CD8-positive, alpha-beta memory T cell (primary cell): Measurements from ENCODE around the gene COPS9. TPM values are rescaled to one million over a fixed set of nuclear protein-coding genes. Genes with fewer than 3 reads are reported as not detected.

Experiments used
- CTCF ChIA-PET: fragments of 350-600 bp; sonication (Branson Sonifier 250); formaldehyde crosslinking; loops from one replicate; lab custom pipeline; 2021; ENCODE audit warnings: antibody characterized with exemption; lab: Charles Lee
- POLR2A ChIA-PET: fragments of 350-600 bp; sonication (Branson Sonifier 250); formaldehyde crosslinking; loops from one replicate; lab custom pipeline; 2021; ENCODE audit warnings: antibody characterized with exemption; lab: Charles Lee
- DNase-seq, 5 donors: peaks; one replicate each; pipeline versions ENCODE4 v3.0.0 to v3.0.0-alpha.2; 2020 to 2022; ENCODE audit warnings: mixed read lengths in 1 of 5
- H3K27ac ChIP-seq: one replicate; pipeline ENCODE4 v1.7.0; 2013; ENCODE audit warnings: low read depth, mild to moderate bottlenecking, low read length, moderate library complexity
- H3K27me3 ChIP-seq: 2 replicates; pipeline ENCODE4 v1.7.0; 2013; ENCODE audit warnings: low read length, mild to moderate bottlenecking; ENCODE audit not compliant: insufficient read depth, poor library complexity, severe bottlenecking
- H3K36me3 ChIP-seq: 2 replicates; pipeline ENCODE4 v1.7.0; 2013; ENCODE audit warnings: mild to moderate bottlenecking, low read length, moderate library complexity; ENCODE audit not compliant: insufficient read depth
- H3K4me1 ChIP-seq: 2 replicates; pipeline ENCODE4 v1.7.0; 2013; ENCODE audit warnings: mild to moderate bottlenecking, low read length, moderate library complexity; ENCODE audit not compliant: insufficient read depth
- H3K4me3 ChIP-seq: 2 replicates; pipeline ENCODE4 v1.7.0; 2013; ENCODE audit warnings: mild to moderate bottlenecking, low read length
- H3K9me3 ChIP-seq: 2 replicates; pipeline ENCODE4 v1.7.0; 2013; ENCODE audit warnings: mild to moderate bottlenecking, low read length
- H3K27ac Mint-ChIP-seq, 8 donors: one replicate each; pipeline ENCODE4 v1.8.0; 2020 to 2021; ENCODE audit warnings: mixed read lengths in 8 of 8, mild to moderate bottlenecking in 6 of 8, inconsistent platforms in 3 of 8, moderate library complexity in 3 of 8
- H3K27me3 Mint-ChIP-seq, 2 donors: one replicate each; pipeline ENCODE4 v1.8.0; 2020 to 2021; ENCODE audit warnings: mixed read lengths in 2 of 2, mild to moderate bottlenecking in 1 of 2, moderate library complexity in 1 of 2
- H3K36me3 Mint-ChIP-seq, 3 donors: one replicate each; pipeline ENCODE4 v1.8.0; 2020 to 2021; ENCODE audit warnings: mixed read lengths in 3 of 3, inconsistent platforms in 1 of 3, mild to moderate bottlenecking in 1 of 3
- H3K4me1 Mint-ChIP-seq, 3 donors: one replicate each; pipeline ENCODE4 v1.8.0; 2020 to 2021; ENCODE audit warnings: mixed read lengths in 3 of 3, inconsistent platforms in 1 of 3, mild to moderate bottlenecking in 1 of 3
- H3K4me3 Mint-ChIP-seq, 7 donors: one replicate each; pipeline ENCODE4 v1.8.0; 2020 to 2021; ENCODE audit warnings: mixed read lengths in 7 of 7, mild to moderate bottlenecking in 6 of 7, moderate library complexity in 4 of 7, inconsistent platforms in 2 of 7
- H3K9me3 Mint-ChIP-seq, 5 donors: one replicate each; pipeline ENCODE4 v1.8.0; 2020 to 2022; ENCODE audit warnings: mixed read lengths in 5 of 5, mild to moderate bottlenecking in 3 of 5, moderate library complexity in 2 of 5, inconsistent platforms in 1 of 5
- polyA plus RNA-seq: library from polyadenylated mRNA; unstranded; fragments of 300-500 nt; fragmentation: Illumina TruSeq; gene quantifications from one replicate; pipeline ENCODE4 v1.2.3, GENCODE V29; 2021
- total RNA-seq, 2 experiments: library from RNA; stranded (reverse); gene quantifications; one replicate each; pipeline ENCODE4 v1.2.3, GENCODE V29; 2021

Gene COPS9
- total and polyA plus RNA-seq, 3 experiments from 2014 or later, result 186 to 331 (median 189) TPM

- no peak overlapping the region for H3K4me3 Mint-ChIP-seq
- Histone ChIP-seq H3K27ac (no peak overlapping the region), H3K9me3 (no peaks in the 10 kb centered on the region), H3K36me3 (no peaks in the 10 kb centered on the region), H3K4me3 (no peak overlapping the region), H3K27me3 (no peaks in the 10 kb centered on the region), H3K4me1 (no peaks in the 10 kb centered on the region)
- ChIA-PET CTCF (no interaction called here), POLR2A (no interaction called here)
- DNase-seq, result no peak
- H3K27me3 Mint-ChIP-seq, result peaks cover 13 to 16% of the 10 kb centered on the region in 2 donors
- peaks cover 0 to 1% (median 0%) of the 10 kb centered on the region in 3 donors for H3K36me3 Mint-ChIP-seq
- H3K4me1 Mint-ChIP-seq, result no peaks in the 10 kb centered on the region
- no peaks in the 10 kb centered on the region for H3K9me3 Mint-ChIP-seq
- no peak overlapping the region for H3K27ac Mint-ChIP-seq
Observed at GRCh38 chr2:240163844-240164574, 27.9 kb upstream of the COPS9 start.

DNA sequence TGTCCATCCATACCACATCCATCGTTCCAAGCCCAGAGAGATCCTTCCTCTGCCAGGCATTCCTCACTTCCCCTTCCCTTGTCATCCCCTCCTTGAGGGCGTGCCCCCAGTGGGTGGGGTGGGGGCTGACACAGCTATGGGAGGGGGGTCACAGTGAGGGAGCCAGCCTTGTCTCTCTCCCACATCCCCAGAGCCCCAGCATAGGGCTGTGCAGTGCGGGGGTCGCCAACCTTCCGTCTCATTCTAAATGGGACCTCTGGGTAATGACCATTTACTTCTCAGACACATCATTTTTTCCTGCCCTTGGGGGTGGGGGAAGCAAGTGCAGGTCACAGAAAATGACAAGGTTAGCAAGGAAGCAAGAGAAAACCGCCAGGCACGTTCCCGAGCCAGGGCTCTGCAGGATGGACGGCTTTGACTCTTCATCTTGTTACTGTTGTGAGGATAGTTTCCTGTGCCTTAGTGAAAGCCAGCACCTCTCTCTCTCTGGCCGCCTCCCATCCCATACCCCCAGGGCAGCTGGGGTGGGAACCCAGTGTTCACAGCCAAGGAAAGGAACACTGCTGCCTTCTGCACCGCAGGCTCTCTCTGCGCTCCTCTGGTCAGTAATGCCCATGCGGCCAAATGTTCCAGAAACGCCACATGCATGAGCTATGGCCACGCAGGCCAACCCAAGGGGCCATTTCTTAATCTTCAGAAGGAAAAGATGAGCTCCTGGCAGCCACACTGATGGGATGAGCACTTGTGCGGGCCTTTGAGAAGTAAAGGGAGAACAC is 27.0 kb upstream of the COPS9 start:
- no peaks in the 10 kb centered on the region for H3K4me1 ChIP-seq
- no peaks in the 10 kb centered on the region for H3K4me1 Mint-ChIP-seq
- POLR2A ChIA-PET, result no interaction called here
- no peak overlapping the region for H3K27ac ChIP-seq
- H3K9me3 ChIP-seq, result no peaks in the 10 kb centered on the region
- no peak for DNase-seq
- no peak overlapping the region for H3K4me3 ChIP-seq
- no peak overlapping the region for H3K27ac Mint-ChIP-seq
- H3K36me3 Mint-ChIP-seq, result peaks cover 0 to 1% (median 0%) of the 10 kb centered on the region in 3 donors
- H3K27me3 Mint-ChIP-seq, result peaks cover 13% of the 10 kb centered on the region in 2 donors
- H3K27me3 ChIP-seq, result no peaks in the 10 kb centered on the region
- CTCF ChIA-PET, result no interaction called here
- H3K4me3 Mint-ChIP-seq, result no peak overlapping the region
- no peaks in the 10 kb centered on the region for H3K9me3 Mint-ChIP-seq
- no peaks in the 10 kb centered on the region for H3K36me3 ChIP-seq

DNA sequence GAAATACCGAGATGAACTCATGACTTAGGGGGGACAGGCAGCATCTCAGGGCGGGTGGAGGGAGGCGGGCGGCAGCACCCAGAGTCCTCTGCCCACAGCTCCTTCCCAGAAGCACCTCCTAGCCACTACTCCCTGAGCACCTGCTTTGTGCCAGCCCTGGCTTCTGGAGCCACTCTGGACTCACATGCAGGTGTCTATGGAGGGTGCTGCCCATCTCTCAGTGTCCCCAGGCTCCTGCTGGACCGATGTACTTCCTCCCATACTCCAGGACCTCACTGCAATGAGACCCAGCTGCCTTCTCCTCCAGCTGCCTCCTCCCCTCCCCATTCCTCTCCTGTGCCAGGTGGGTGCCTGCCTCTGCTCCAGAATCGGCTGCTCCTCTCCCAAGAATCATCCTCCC is 26.4 kb upstream of the COPS9 start:
- H3K9me3 Mint-ChIP-seq, result no peaks in the 10 kb centered on the region
- DNase-seq, result no peak
- H3K4me3 Mint-ChIP-seq, result no peak overlapping the region
- Histone ChIP-seq H3K36me3 (no peaks in the 10 kb centered on the region), H3K4me1 (no peaks in the 10 kb centered on the region), H3K27me3 (no peaks in the 10 kb centered on the region), H3K27ac (no peak overlapping the region), H3K9me3 (no peaks in the 10 kb centered on the region), H3K4me3 (no peak overlapping the region)
- POLR2A ChIA-PET, result no interaction called here
- H3K4me1 Mint-ChIP-seq, result no peaks in the 10 kb centered on the region
- H3K27me3 Mint-ChIP-seq, result peaks cover 12 to 13% of the 10 kb centered on the region in 2 donors
- CTCF ChIA-PET, result no interaction called here
- H3K27ac Mint-ChIP-seq, result no peak overlapping the region
- H3K36me3 Mint-ChIP-seq, result peaks cover 0 to 1% (median 0%) of the 10 kb centered on the region in 3 donors

DNA sequence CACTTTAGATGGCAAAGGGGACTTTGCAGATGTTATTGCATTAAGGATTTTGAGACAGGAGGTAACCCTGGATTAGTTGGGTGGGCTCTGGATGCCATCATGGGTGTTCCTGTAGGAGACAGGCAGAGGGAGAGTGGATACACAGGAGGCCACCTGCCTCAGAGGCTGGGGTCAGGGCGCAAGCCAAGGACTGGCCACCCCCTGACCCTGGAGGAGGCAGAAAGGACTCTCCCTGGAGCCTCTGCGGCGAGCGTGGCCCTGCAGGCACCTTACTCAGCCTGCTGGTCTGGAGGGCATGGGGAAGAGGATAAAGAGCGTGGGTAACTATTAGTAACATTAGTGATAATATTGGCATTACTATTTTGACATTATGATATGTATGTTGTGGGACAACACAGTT is 25.9 kb upstream of the COPS9 start:
- Histone ChIP-seq H3K27me3 (no peaks in the 10 kb centered on the region), H3K4me3 (no peak overlapping the region), H3K9me3 (no peaks in the 10 kb centered on the region), H3K27ac (no peak overlapping the region), H3K36me3 (no peaks in the 10 kb centered on the region), H3K4me1 (no peaks in the 10 kb centered on the region)
- H3K27me3 Mint-ChIP-seq, result peaks cover 12 to 13% of the 10 kb centered on the region in 2 donors
- no peak overlapping the region for H3K4me3 Mint-ChIP-seq
- H3K36me3 Mint-ChIP-seq, result peaks cover 0 to 1% (median 0%) of the 10 kb centered on the region in 3 donors
- H3K27ac Mint-ChIP-seq, result no peak overlapping the region
- H3K4me1 Mint-ChIP-seq, result no peaks in the 10 kb centered on the region
- ChIA-PET CTCF (no interaction called here), POLR2A (no interaction called here)
- no peaks in the 10 kb centered on the region for H3K9me3 Mint-ChIP-seq
- no peak for DNase-seq

GRCh38 chr2:240161087-240161750 is 25.1 kb upstream of the COPS9 start:
- Histone ChIP-seq H3K4me1 (no peaks in the 10 kb centered on the region), H3K27me3 (no peaks in the 10 kb centered on the region), H3K9me3 (no peaks in the 10 kb centered on the region), H3K36me3 (no peaks in the 10 kb centered on the region), H3K27ac (no peak overlapping the region), H3K4me3 (no peak overlapping the region)
- Mint-ChIP-seq H3K4me3 (no peak overlapping the region), H3K9me3 (no peaks in the 10 kb centered on the region), H3K36me3 (peaks cover 0 to 1% (median 0%) of the 10 kb centered on the region in 3 donors), H3K4me1 (no peaks in the 10 kb centered on the region), H3K27me3 (peaks cover 9 to 13% of the 10 kb centered on the region in 2 donors), H3K27ac (no peak overlapping the region)
- DNase-seq, result no peak
- ChIA-PET POLR2A (no interaction called here), CTCF (no interaction called here)

DNA sequence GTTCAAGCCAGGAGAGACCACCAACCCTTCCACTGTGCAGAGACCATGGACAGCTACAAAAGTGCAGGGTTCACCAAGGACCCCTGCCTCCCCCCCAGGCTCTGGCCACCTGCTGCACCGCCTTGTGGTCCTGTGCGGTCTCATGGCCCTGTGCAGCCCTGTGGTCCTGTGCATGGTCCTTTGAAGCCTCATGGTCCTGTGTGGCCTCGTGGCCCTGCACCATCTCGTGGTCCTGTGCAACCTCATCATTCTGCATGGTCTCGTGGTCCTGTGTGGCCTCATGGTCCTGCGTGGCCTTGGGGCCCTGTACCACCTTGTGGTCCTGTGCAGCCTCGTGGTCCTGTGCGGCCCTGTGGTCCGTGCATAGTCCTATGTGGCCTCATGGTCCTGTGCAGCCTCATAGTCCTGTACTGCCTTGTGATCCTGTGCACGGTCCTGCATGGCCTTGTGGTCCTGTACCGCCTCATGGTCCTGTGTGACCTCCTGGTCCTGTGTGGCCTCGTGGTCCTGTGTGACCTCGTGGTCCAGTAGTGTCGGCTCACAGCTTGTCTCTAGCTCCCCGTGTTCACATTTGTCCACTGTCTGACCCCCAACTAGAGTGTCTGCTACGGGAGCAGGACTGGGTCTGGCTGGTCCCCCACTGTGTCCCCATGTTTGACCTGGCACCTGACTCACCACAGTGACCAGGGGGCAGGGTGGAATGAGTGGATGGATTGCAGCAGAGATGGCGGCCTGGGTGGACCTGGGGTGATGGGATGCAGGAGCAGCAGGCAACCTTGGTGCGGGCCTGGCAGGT is 24.4 kb upstream of the COPS9 start:
- no peak overlapping the region for H3K4me3 ChIP-seq
- H3K27ac ChIP-seq, result no peak overlapping the region
- peak overlapping the region in 1 of 8 donors; percentile 36 for H3K27ac Mint-ChIP-seq
- ChIA-PET POLR2A (no interaction called here), CTCF (no interaction called here)
- no peaks in the 10 kb centered on the region for H3K9me3 ChIP-seq
- H3K27me3 Mint-ChIP-seq, result peaks cover 8 to 13% of the 10 kb centered on the region in 2 donors
- H3K36me3 Mint-ChIP-seq, result peaks cover 0 to 1% (median 0%) of the 10 kb centered on the region in 3 donors
- H3K36me3 ChIP-seq, result no peaks in the 10 kb centered on the region
- H3K4me1 ChIP-seq, result no peaks in the 10 kb centered on the region
- peak in 1 of 5 donors; percentile 22 for DNase-seq
- H3K4me1 Mint-ChIP-seq, result no peaks in the 10 kb centered on the region
- H3K4me3 Mint-ChIP-seq, result no peak overlapping the region
- H3K27me3 ChIP-seq, result no peaks in the 10 kb centered on the region
- H3K9me3 Mint-ChIP-seq, result no peaks in the 10 kb centered on the region

DNA sequence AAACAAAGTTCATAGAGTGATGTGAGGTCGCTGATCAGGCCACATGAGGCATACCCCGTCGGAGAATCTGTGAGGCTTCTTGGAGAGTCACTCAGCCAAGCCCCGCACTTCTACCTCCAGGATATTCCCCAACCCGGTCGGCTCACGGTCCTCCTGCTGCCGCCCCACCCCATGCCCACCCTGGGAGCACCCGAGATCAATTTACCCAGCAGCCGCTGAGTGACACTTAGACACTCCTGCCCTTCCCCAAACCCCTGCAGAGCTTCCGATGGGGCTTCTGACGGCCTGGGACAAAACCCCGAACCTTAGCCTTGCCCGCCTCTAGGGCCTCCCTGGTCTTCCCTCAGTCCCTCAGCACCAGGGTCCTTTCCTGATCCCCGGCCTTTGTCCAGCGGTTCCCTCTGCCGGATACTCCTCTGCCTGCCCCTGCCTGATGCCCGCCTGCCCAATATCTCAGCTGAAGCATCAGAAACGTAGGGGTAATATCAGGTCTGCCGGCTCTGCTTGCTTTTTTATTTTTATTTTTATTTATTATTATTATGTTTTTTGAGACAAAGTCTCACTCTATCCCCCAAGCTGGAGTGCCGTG is 23.2 kb upstream of the COPS9 start:
- DNase-seq, result peak in 1 of 5 donors; percentile 26
- ChIA-PET CTCF (no interaction called here), POLR2A (no interaction called here)
- H3K4me3 ChIP-seq, result no peak overlapping the region
- Mint-ChIP-seq H3K27me3 (peaks cover 6 to 10% of the 10 kb centered on the region in 2 donors), H3K36me3 (peaks cover 0 to 1% (median 0%) of the 10 kb centered on the region in 3 donors), H3K4me3 (peak overlapping the region in 1 of 7 donors; percentile 45), H3K27ac (peak overlapping the region in 1 of 8 donors; percentile 13), H3K9me3 (no peaks in the 10 kb centered on the region), H3K4me1 (no peaks in the 10 kb centered on the region)
- no peaks in the 10 kb centered on the region for H3K9me3 ChIP-seq
- H3K27me3 ChIP-seq, result no peaks in the 10 kb centered on the region
- H3K27ac ChIP-seq, result no peak overlapping the region
- no peaks in the 10 kb centered on the region for H3K4me1 ChIP-seq
- no peaks in the 10 kb centered on the region for H3K36me3 ChIP-seq
